ENCODE results near the gene ESRRA.
A peak's percentile ranks its signal among the peaks of the same experiment; 100 is the strongest.

Gene ESRRA

GRCh38 chr11:64285885-64286800, 19.2 kb upstream of the ESRRA start:
- Mint-ChIP-seq H3K4me1 (peaks cover 19% of the 10 kb centered on the region), H3K27ac (no peak overlapping the region), H3K36me3 (ENCODE audit: low read depth) (peaks cover 11% of the 10 kb centered on the region), H3K9me3 (no peaks in the 10 kb centered on the region), H3K27me3 (ENCODE audit: low read depth, poor library complexity) (peaks cover 28% of the 10 kb centered on the region), H3K4me3 (peak overlapping the region; percentile 82)
- DNase-seq, result no peak
- TF ChIP-seq CTCF (IDR thresholded peaks at IDR 0.05), result no peak

- H3K4me1 Mint-ChIP-seq, result peaks cover 19% of the 10 kb centered on the region
- peaks cover 30% of the 10 kb centered on the region for H3K27me3 Mint-ChIP-seq (ENCODE audit: low read depth, poor library complexity)
- no peaks in the 10 kb centered on the region for H3K9me3 Mint-ChIP-seq
- no peak overlapping the region for H3K27ac Mint-ChIP-seq
- peak overlapping the region; percentile 82 for H3K4me3 Mint-ChIP-seq
- TF ChIP-seq CTCF (IDR thresholded peaks at IDR 0.05), result no peak
- H3K36me3 Mint-ChIP-seq (ENCODE audit: low read depth), result peaks cover 5% of the 10 kb centered on the region
- DNase-seq, result no peak
Measured at GRCh38 chr11:64286801-64287159, 18.5 kb upstream of the ESRRA start.

- Mint-ChIP-seq H3K4me1 (peaks cover 17% of the 10 kb centered on the region), H3K4me3 (no peak overlapping the region), H3K9me3 (no peaks in the 10 kb centered on the region), H3K27ac (no peak overlapping the region), H3K36me3 (ENCODE audit: low read depth) (no peaks in the 10 kb centered on the region), H3K27me3 (ENCODE audit: low read depth, poor library complexity) (peaks cover 37% of the 10 kb centered on the region)
- DNase-seq, result no peak
- TF ChIP-seq CTCF (IDR thresholded peaks at IDR 0.05), result no peak
Measured at GRCh38 chr11:64287676-64288352, 17.5 kb upstream of the ESRRA start.

GRCh38 chr11:64288353-64288750, 17.0 kb upstream of the ESRRA start:
- H3K27me3 Mint-ChIP-seq (ENCODE audit: low read depth, poor library complexity), result peaks cover 42% of the 10 kb centered on the region

GRCh38 chr11:64289002-64289564, 16.2 kb upstream of the ESRRA start:
- Mint-ChIP-seq H3K9me3 (no peaks in the 10 kb centered on the region), H3K4me3 (no peak overlapping the region), H3K27ac (no peak overlapping the region), H3K4me1 (peaks cover 14% of the 10 kb centered on the region), H3K27me3 (ENCODE audit: low read depth, poor library complexity) (peaks cover 50% of the 10 kb centered on the region), H3K36me3 (ENCODE audit: low read depth) (no peaks in the 10 kb centered on the region)
- no peak for TF ChIP-seq CTCF (IDR thresholded peaks at IDR 0.05)
- DNase-seq, result no peak

More at GRCh38 chr11:64288353-64288750, 17.0 kb upstream of the ESRRA start:
- no peaks in the 10 kb centered on the region for H3K9me3 Mint-ChIP-seq
- H3K27ac Mint-ChIP-seq, result no peak overlapping the region
- DNase-seq, result no peak
- no peak for TF ChIP-seq CTCF (IDR thresholded peaks at IDR 0.05)
- peaks cover 14% of the 10 kb centered on the region for H3K4me1 Mint-ChIP-seq
- H3K4me3 Mint-ChIP-seq, result no peak overlapping the region
- H3K36me3 Mint-ChIP-seq (ENCODE audit: low read depth), result no peaks in the 10 kb centered on the region

Data from nephron progenitor cell (in vitro differentiated cells).